Activated B cell treated with CpG ODN at 0.5 μM for 24 hours (primary cell): Measurements from ENCODE around the gene RCOR1. TPM values are rescaled to one million over a fixed set of nuclear protein-coding genes. Genes with fewer than 3 reads are reported as not detected.

Source experiments
- ATAC-seq: fragments of 200-7000 bp; cut with Tn5 transposase; one replicate; pipeline ENCODE4 v1.10.0; 2021; ENCODE audit warnings: low read depth, mild to moderate bottlenecking, moderate library complexity
- CTCF ChIA-PET: fragments of 350-600 bp; sonication (Branson Sonifier 250); formaldehyde crosslinking; loops from one replicate; lab custom pipeline; 2021; ENCODE audit warnings: antibody characterized with exemption; lab: Charles Lee
- POLR2A ChIA-PET: fragments of 350-600 bp; sonication (Branson Sonifier 250); formaldehyde crosslinking; loops from one replicate; lab custom pipeline; 2021; ENCODE audit warnings: antibody characterized with exemption; lab: Charles Lee
- DNase-seq: peaks from one replicate; pipeline ENCODE4 v3.0.0; 2022
- H3K27ac Mint-ChIP-seq: one replicate; pipeline ENCODE4 v1.8.0; 2020; ENCODE audit warnings: mixed read lengths
- H3K27me3 Mint-ChIP-seq: one replicate; pipeline ENCODE4 v1.8.0; 2021; ENCODE audit warnings: mixed read lengths
- H3K36me3 Mint-ChIP-seq: one replicate; pipeline ENCODE4 v1.8.0; 2021; ENCODE audit warnings: low read depth, mixed read lengths
- H3K4me1 Mint-ChIP-seq: one replicate; pipeline ENCODE4 v1.8.0; 2021; ENCODE audit warnings: mixed read lengths
- H3K4me3 Mint-ChIP-seq: one replicate; pipeline ENCODE4 v1.8.0; 2020; ENCODE audit warnings: mild to moderate bottlenecking, mixed read lengths
- H3K9me3 Mint-ChIP-seq: one replicate; pipeline ENCODE4 v1.8.0; 2020; ENCODE audit warnings: mixed read lengths
- intact Hi-C: fragments of 100-400 bp; cut with micrococcal nuclease; formaldehyde crosslinking; loops from one replicate; pipeline ENCODE4 v1.15.1; 2024
- total RNA-seq: library from RNA; stranded (reverse); gene quantifications from 2 replicates; pipeline ENCODE4 v1.2.3, GENCODE V29; 2022
- TF ChIP-seq, protein P1 (sequence below): fragments of 200-600 bp; IDR thresholded peaks from one replicate; pipeline ENCODE4 v1.8.0; 2022; ENCODE audit warnings: antibody characterized with exemption, mild to moderate bottlenecking

Gene RCOR1
- total RNA-seq, 1 donor from 2014 or later = 23.0 TPM

DNA sequence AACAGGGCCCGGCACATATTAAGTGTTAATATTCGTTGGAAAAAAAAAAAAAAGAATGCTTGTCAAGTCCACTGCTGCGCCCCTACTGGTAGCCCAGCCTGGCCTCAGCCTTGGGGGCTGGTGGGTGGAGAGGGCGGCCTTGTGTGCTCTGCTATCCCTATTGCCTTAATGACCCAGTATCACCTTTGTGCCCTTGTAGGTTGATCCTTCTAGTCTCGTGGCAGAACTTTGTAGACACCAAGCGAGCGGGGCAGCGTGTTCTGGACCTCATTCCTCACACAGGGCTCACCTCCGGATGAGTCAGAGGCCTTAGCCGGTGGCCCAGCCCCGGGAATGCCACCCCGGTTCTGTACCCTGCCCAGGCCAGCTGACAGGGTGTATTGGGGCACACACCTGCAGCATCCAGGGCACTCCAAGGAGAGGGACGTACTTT, 1.8 kb upstream of the RCOR1 start:
- Mint-ChIP-seq H3K4me1 (peaks cover 27% of the 10 kb centered on the region), H3K27ac (peak overlapping the region; percentile 51), H3K4me3 (peak overlapping the region; percentile 79), H3K36me3 (peaks cover 4% of the 10 kb centered on the region), H3K27me3 (no peaks in the 10 kb centered on the region), H3K9me3 (no peaks in the 10 kb centered on the region)
- ChIA-PET CTCF (interaction anchor here (1.2 kb wide), 1 partner anchor 73 kb away, joined by 3 read pairs; no protein-coding TSS in a partner anchor), POLR2A (interaction anchor here (0.6 to 1.6 kb wide), 10 partner anchors 23 to 755 kb away, joined by 3 to 14 read pairs (median 5); partner anchors contain the start of gene ANKRD9)
- intact Hi-C loops = loop anchor here (1.0 to 10.0 kb wide), 5 partner anchors 25 to 327 kb away; no protein-coding TSS in a partner anchor
- DNase-seq = peak; percentile 23
- no peak for ATAC-seq
- TF ChIP-seq, protein P1, sequence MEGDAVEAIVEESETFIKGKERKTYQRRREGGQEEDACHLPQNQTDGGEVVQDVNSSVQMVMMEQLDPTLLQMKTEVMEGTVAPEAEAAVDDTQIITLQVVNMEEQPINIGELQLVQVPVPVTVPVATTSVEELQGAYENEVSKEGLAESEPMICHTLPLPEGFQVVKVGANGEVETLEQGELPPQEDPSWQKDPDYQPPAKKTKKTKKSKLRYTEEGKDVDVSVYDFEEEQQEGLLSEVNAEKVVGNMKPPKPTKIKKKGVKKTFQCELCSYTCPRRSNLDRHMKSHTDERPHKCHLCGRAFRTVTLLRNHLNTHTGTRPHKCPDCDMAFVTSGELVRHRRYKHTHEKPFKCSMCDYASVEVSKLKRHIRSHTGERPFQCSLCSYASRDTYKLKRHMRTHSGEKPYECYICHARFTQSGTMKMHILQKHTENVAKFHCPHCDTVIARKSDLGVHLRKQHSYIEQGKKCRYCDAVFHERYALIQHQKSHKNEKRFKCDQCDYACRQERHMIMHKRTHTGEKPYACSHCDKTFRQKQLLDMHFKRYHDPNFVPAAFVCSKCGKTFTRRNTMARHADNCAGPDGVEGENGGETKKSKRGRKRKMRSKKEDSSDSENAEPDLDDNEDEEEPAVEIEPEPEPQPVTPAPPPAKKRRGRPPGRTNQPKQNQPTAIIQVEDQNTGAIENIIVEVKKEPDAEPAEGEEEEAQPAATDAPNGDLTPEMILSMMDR = no peak

DNA sequence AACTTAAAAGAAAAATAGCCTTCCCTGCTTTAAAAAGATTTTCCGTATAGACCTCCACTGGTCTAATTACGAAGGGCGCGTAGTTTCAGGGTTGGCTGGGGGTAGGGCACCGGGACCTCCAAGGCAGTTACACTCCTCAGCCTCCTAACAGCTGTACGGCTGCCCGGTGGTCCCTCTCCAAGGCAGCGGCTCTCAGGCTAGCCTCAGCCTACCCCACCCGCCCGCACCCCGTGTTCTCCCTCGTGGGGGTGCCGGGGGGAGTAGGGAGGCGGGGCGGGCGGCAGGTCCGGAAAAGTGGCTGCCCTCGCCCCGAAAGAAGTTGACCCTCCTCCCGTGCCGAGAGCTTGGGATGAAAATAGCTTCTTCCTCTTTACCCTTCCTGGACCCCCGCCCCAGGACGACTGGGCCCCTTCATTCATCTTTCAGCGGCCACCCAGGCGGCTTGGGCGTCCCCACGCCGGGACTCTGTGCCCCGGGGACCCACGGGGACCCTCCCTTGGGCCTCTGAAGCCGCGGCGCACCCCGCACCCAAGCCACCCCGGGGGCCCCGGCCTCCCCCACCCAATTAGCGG, 991 bp upstream of the RCOR1 start:
- TF ChIP-seq, protein P1 = no peak
- Mint-ChIP-seq H3K27ac (peak overlapping the region; percentile 63), H3K36me3 (peaks cover 7% of the 10 kb centered on the region), H3K27me3 (no peaks in the 10 kb centered on the region), H3K4me1 (peaks cover 29% of the 10 kb centered on the region), H3K4me3 (peak overlapping the region; percentile 79), H3K9me3 (no peaks in the 10 kb centered on the region)
- no peak for DNase-seq
- ATAC-seq = no peak
- CTCF ChIA-PET = interaction anchor here (1.0 to 1.2 kb wide), 3 partner anchors 67 to 103 kb away, joined by 3 to 4 read pairs (median 4); no protein-coding TSS in a partner anchor
- intact Hi-C loops = loop anchor here (1.0 to 10.0 kb wide), 5 partner anchors 26 to 326 kb away; no protein-coding TSS in a partner anchor
- POLR2A ChIA-PET = interaction anchor here (0.5 to 1.6 kb wide), 17 partner anchors 18 to 754 kb away, joined by 3 to 18 read pairs (median 5); partner anchors contain the start of gene ANKRD9

DNA sequence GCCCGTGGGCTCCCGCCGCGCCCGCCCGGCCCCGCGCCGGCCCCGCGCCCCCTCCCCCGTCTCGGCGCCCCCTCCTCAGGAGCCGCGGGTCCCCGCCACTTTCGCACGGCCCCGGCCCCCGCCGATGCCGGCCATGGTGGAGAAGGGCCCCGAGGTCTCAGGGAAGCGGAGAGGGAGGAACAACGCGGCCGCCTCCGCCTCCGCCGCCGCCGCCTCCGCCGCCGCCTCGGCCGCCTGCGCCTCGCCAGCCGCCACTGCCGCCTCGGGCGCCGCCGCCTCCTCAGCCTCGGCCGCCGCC, 263 bp downstream of the RCOR1 start:
- ChIA-PET CTCF (interaction anchor here (4.2 kb wide), 1 partner anchor 101 kb away, joined by 30 read pairs; no protein-coding TSS in a partner anchor), POLR2A (interaction anchor here (0.6 to 2.8 kb wide), 3 partner anchors 28 to 69 kb away, joined by 4 to 26 read pairs (median 16); no protein-coding TSS in a partner anchor)
- no peaks in the 10 kb centered on the region for H3K9me3 Mint-ChIP-seq
- no peak overlapping the region for H3K27ac Mint-ChIP-seq
- ATAC-seq = peak; percentile 2
- peaks cover 26% of the 10 kb centered on the region for H3K4me1 Mint-ChIP-seq
- peaks cover 7% of the 10 kb centered on the region for H3K36me3 Mint-ChIP-seq
- no peaks in the 10 kb centered on the region for H3K27me3 Mint-ChIP-seq
- peak overlapping the region; percentile 93 for H3K4me3 Mint-ChIP-seq
- intact Hi-C loops = loop anchor here (1.0 to 10.0 kb wide), 7 partner anchors 35 to 742 kb away; partner anchors contain the start of genes CINP, EIF5 and TECPR2
- TF ChIP-seq, protein P1 = no peak
- no peak for DNase-seq

DNA sequence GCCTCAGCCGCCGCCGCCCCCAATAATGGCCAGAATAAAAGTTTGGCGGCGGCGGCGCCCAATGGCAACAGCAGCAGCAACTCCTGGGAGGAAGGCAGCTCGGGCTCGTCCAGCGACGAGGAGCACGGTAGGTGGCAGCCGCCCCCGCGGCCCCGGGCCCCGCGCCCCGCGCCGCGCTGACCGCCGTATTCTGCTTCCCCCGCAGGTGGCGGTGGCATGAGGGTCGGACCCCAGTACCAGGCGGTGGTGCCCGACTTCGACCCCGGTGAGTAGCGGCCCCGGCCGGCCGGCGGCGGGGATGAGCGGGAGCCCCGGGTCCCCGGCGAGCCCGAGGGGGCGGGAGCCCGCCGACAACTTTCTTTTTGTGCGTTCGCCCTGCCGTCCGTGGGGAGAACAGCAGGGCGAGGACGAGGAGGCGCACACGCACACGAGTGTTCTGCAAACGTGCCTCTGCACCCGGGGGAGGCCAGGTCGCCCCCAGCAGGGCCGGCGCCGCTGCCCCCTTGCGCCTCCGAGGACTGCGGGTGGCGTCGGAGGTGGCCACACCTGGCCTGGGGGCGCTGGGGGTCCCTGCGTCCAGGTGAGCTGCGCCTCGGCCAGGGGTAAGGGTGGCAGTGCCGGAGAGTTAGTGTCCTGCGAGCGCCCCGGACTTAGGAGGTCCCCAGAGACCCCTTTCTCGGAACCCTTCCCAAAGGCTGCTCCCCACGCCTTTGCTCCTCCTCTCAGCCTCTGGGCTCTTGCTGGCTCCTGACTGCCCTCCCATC, 794 bp downstream of the RCOR1 start:
- peaks cover 7% of the 10 kb centered on the region for H3K36me3 Mint-ChIP-seq
- TF ChIP-seq, protein P1 = no peak

More for the DNA sequence above, 794 bp downstream of the RCOR1 start:
- intact Hi-C loops = loop anchor here (1.0 to 10.0 kb wide), 5 partner anchors 34 to 741 kb away; partner anchors contain the start of gene EIF5
- ATAC-seq (peak; percentile 4), DNase-seq (peak; percentile 63)
- H3K4me1 Mint-ChIP-seq = peaks cover 26% of the 10 kb centered on the region
- ChIA-PET CTCF (interaction anchor here (1.8 to 4.2 kb wide), 3 partner anchors 69 to 174 kb away, joined by 4 to 30 read pairs (median 15); no protein-coding TSS in a partner anchor), POLR2A (interaction anchor here (0.6 to 2.8 kb wide), 4 partner anchors 14 to 69 kb away, joined by 4 to 26 read pairs (median 12); no protein-coding TSS in a partner anchor)
- H3K27me3 Mint-ChIP-seq = no peaks in the 10 kb centered on the region
- no peaks in the 10 kb centered on the region for H3K9me3 Mint-ChIP-seq
- H3K4me3 Mint-ChIP-seq = peak overlapping the region; percentile 80
- peak overlapping the region; percentile 76 for H3K27ac Mint-ChIP-seq
